GM12878 (cell line): ENCODE results near the gene ATP5F1D. TPM values are rescaled to one million over a fixed set of nuclear protein-coding genes. Genes with fewer than 3 reads are reported as not detected.

Experiments used
- BCL11A ChIP-seq: IDR thresholded peaks from 2 replicates; pipeline ENCODE4 v1.6.1; 2011; ENCODE audit warnings: low read depth, low read length
- BHLHE40 ChIP-seq, 2 experiments: fragments of 450-650 bp in 1 of 2; IDR thresholded peaks; 2 replicates each; pipeline ENCODE4 v1.6.1; 2011 to 2017; ENCODE audit warnings: low read depth in 2 of 2, borderline replicate concordance in 1 of 2, improper control_type of control experiment in 1 of 2, low read length in 1 of 2, mild to moderate bottlenecking in 1 of 2
- CBFB ChIP-seq: IDR thresholded peaks from 2 replicates; pipeline ENCODE4 v1.6.1; 2016; ENCODE audit warnings: antibody characterized with exemption, low read depth
- CREM ChIP-seq: IDR thresholded peaks from 2 replicates; pipeline ENCODE4 v1.6.1; 2014; ENCODE audit warnings: antibody characterized with exemption, low read depth
- JUND ChIP-seq: IDR thresholded peaks from 2 replicates; pipeline ENCODE4 v1.6.1; 2012; ENCODE audit warnings: low read depth, mild to moderate bottlenecking, low read length, improper control_type of control experiment, moderate library complexity
- MXI1 ChIP-seq: fragments of 150-350 bp; IDR thresholded peaks from 2 replicates; pipeline ENCODE4 v1.6.1; 2011; ENCODE audit warnings: low read depth, mild to moderate bottlenecking, inconsistent platforms, low read length, improper control_type of control experiment
- NBN ChIP-seq: fragments of 450-650 bp; IDR thresholded peaks from 2 replicates; pipeline ENCODE4 v1.6.1; 2016
- PBX3 ChIP-seq: IDR thresholded peaks from 2 replicates; pipeline ENCODE4 v1.6.1; 2011; ENCODE audit warnings: mild to moderate bottlenecking, low read depth, low read length, moderate library complexity; ENCODE audit not compliant: insufficient replicate concordance
- RBBP5 ChIP-seq: fragments of 200-600 bp; sonication (generic); conservative IDR thresholded peaks from 2 replicates; pipeline ENCODE4 v1.6.1; 2016
- RFX5 ChIP-seq: IDR thresholded peaks from 2 replicates; pipeline ENCODE4 v1.6.1; 2011; ENCODE audit warnings: low read depth, low read length, improper control_type of control experiment
- SMAD1 ChIP-seq: fragments of 450-650 bp; IDR thresholded peaks from 2 replicates; pipeline ENCODE4 v1.6.1; 2018; ENCODE audit warnings: mild to moderate bottlenecking, low read depth; ENCODE audit not compliant: partially characterized antibody
- STAT1 ChIP-seq: fragments of 450-650 bp; conservative IDR thresholded peaks from 2 replicates; pipeline ENCODE4 v1.6.1; 2014; ENCODE audit warnings: antibody characterized with exemption, mild to moderate bottlenecking
- ZNF217 ChIP-seq: fragments of 450-650 bp; IDR thresholded peaks from 2 replicates; pipeline ENCODE4 v1.6.1; 2017; ENCODE audit warnings: antibody characterized with exemption, mild to moderate bottlenecking
- ZNF592 ChIP-seq: fragments of 450-650 bp; IDR thresholded peaks from 2 replicates; pipeline ENCODE4 v1.6.1; 2017; ENCODE audit warnings: mild to moderate bottlenecking, moderate library complexity
- polyA plus RNA-seq, 11 experiments: library from polyadenylated mRNA; depleted of rRNA in 4 of 11; unstranded in 6 of 11; stranded (reverse) in 5 of 11; fragments of >200 nt; fragmentation: Nextera tagmentation in 4 of 11; fragmentation: Illumina TruSeq in 1 of 11; extraction: Ambion mirVana in 4 of 11; extraction: Trizol in 1 of 11; gene quantifications; 1 replicate in 1 of 11; 2 replicates in 10 of 11; pipeline versions ENCODE4 v1.2.1 to v1.2.3, GENCODE V29; 2011 to 2016; ENCODE audit warnings: inconsistent platforms in 2 of 11, missing spikeins in 2 of 11, low read depth in 1 of 11
- total RNA-seq, 4 experiments: library from RNA; depleted of rRNA in 3 of 4; stranded (reverse); fragments of >200 nt in 3 of 4; fragmentation: Illumina TruSeq in 1 of 4; extraction: Trizol in 1 of 4; gene quantifications; 2 replicates each; pipeline versions ENCODE4 v1.2.1 to v1.2.3, GENCODE V29; 2013 to 2021

The ATP5F1D gene
- total and polyA plus RNA-seq, 10 of the 15 experiments (the other 5 are each of a cell fraction or from before 2014, with no cell fraction given) = 7.2 to 357 (median 49.5) TPM

GRCh38 chr19:1269478-1270212 lies 28.1 kb downstream of the ATP5F1D start (continued):
- 0 out of 2 replicates have a peak, but pooled peaks have one; percentile 29 for TF ChIP-seq ZNF592
- peak in 1 of 2 experiments; percentile 47; a peak in 1 of 4 replicates for TF ChIP-seq BHLHE40 (IDR thresholded peaks at IDR 0.05; ENCODE audit: borderline replicate concordance in 1 of 2, low read depth in 2 of 2, low read length in 1 of 2)
- TF ChIP-seq RFX5 = no peak
- TF ChIP-seq SMAD1 = no peak
- peak; percentile 33; the same call in 1 of the 2 replicates for TF ChIP-seq CBFB
- TF ChIP-seq PBX3 = no peak
- TF ChIP-seq JUND = 0 out of 2 replicates have a peak, but pooled peaks have one; percentile 40
- peak; percentile 72; the same call in 1 of the 2 replicates for TF ChIP-seq ZNF217
- 0 out of 2 replicates have a peak, but pooled peaks have one; percentile 22 for TF ChIP-seq NBN
- TF ChIP-seq MXI1 = peak; percentile 93
- peak; percentile 1; the same call in 1 of the 2 replicates for TF ChIP-seq BCL11A
- TF ChIP-seq RBBP5 = no peak
- peak; percentile 10; the same call in 1 of the 2 replicates for TF ChIP-seq CREM
- 0 out of 2 replicates have a peak, but pooled peaks have one; percentile 72 for TF ChIP-seq STAT1
